Liver (tissue), 3 donors: Measurements from ENCODE around the gene FAM78B.

Source experiments
- CTCF ChIP-seq: fragments of 150-350 bp; IDR thresholded peaks from 2 replicates; pipeline ENCODE4 v1.5.1; 2017; ENCODE audit warnings: improper control_type of control experiment, low read depth, low read length; ENCODE audit not compliant: missing input control
- EGR1 ChIP-seq, 2 donors: IDR thresholded peaks; 2 replicates each; pipeline ENCODE4 v1.6.1; 2016 to 2018; ENCODE audit warnings: antibody characterized with exemption in 2 of 2, low read depth in 2 of 2
- GABPA ChIP-seq, 2 donors: IDR thresholded peaks in 1 of 2; conservative IDR thresholded peaks in 1 of 2; 2 replicates each; pipeline ENCODE4 v1.6.1; 2016; ENCODE audit warnings: antibody characterized with exemption in 2 of 2, mild to moderate bottlenecking in 1 of 2, moderate library complexity in 1 of 2
- JUND ChIP-seq, 2 donors: IDR thresholded peaks; 2 replicates each; pipeline ENCODE4 v1.6.1; 2016; ENCODE audit warnings: antibody characterized with exemption in 2 of 2
- MAX ChIP-seq: IDR thresholded peaks from 2 replicates; pipeline ENCODE4 v1.6.1; 2016; ENCODE audit warnings: antibody characterized with exemption
- RAD21 ChIP-seq, 2 donors: IDR thresholded peaks; 2 replicates each; pipeline ENCODE4 v1.6.1; 2016; ENCODE audit warnings: antibody characterized with exemption in 2 of 2, mild to moderate bottlenecking in 2 of 2
- REST ChIP-seq: IDR thresholded peaks from 2 replicates; pipeline ENCODE4 v1.6.1; 2016; ENCODE audit warnings: antibody characterized with exemption, mild to moderate bottlenecking
- SP1 ChIP-seq: IDR thresholded peaks from 2 replicates; pipeline ENCODE4 v1.6.1; 2018; ENCODE audit warnings: antibody characterized with exemption, mild to moderate bottlenecking
- TAF1 ChIP-seq: conservative IDR thresholded peaks from 2 replicates; pipeline ENCODE4 v1.6.1; 2016; ENCODE audit warnings: antibody characterized with exemption, mild to moderate bottlenecking
- YY1 ChIP-seq: IDR thresholded peaks from 2 replicates; pipeline ENCODE4 v1.6.1; 2016; ENCODE audit warnings: antibody characterized with exemption, mild to moderate bottlenecking
- ZBTB33 ChIP-seq: IDR thresholded peaks from 2 replicates; pipeline ENCODE4 v1.6.1; 2016; ENCODE audit warnings: antibody characterized with exemption
- donor health status: healthy.
- donor health status: healthy.

GRCh38 chr1:166197597-166197996 lies 30.8 kb upstream of the FAM78B start:
- TF ChIP-seq CTCF (no peak), JUND (IDR thresholded peaks at IDR 0.05) (no peak), EGR1 (IDR thresholded peaks at IDR 0.05; ENCODE audit: low read depth in 2 of 2) (no peak), ZBTB33 (no peak), REST (no peak), TAF1 (no peak), MAX (no peak), YY1 (no peak), RAD21 (IDR thresholded peaks at IDR 0.05) (no peak), SP1 (no peak), GABPA (IDR thresholded peaks at IDR 0.05 in 1 of 2, conservative IDR thresholded peaks at IDR 0.05 in 1 of 2) (no peak)
